Measurements from ENCODE around the gene DNM3. TPM values are rescaled to one million over a fixed set of nuclear protein-coding genes. Genes with fewer than 3 reads are reported as not detected.

DNM3 gene
- polyA plus RNA-seq, 1 donor (not counting 4 experiments of a cell fraction or from before 2014, with no cell fraction given) = 2.0 TPM

DNA sequence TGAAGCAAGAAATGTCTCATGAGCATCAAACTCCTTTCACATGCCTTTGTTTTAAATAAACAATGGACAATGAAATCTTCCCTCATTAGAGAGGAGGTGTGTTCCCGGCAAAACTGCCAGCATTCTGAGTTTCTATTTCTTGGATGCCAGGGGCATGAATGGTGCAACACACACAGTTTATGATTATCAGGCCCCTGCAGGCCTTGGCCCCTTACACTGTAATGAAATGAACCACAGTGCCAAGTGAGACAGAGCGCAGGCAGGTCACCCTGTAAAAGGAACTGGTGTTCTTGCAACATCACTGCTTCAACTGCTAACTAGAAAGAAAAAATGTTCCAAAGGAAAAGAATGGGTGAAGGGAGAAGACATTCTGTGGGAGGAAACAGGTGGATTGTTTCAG lies 606.3 kb downstream of the DNM3 start:
- H3K9ac ChIP-seq (ENCODE audit: control insufficient read depth, extremely low read depth, insufficient read depth, low read length) = no peak overlapping the region
- no peaks in the 10 kb centered on the region for H3K27me3 ChIP-seq (ENCODE audit: control insufficient read depth, extremely low read depth, insufficient read depth, low read length)
- no peak for DNase-seq (ENCODE audit: low read depth, low spot score)
- FAIRE-seq = no peak
- H2AFZ ChIP-seq (ENCODE audit: control insufficient read depth, low read length) = no peak overlapping the region
- dilution Hi-C loops (cut with MboI; ENCODE audit: extremely low pct_ligation_motif_present, low sequenced_read_pairs) = no loop called here
- H3K4me3 ChIP-seq (ENCODE audit: control insufficient read depth in 2 of 3, extremely low read depth in 1 of 3, insufficient read depth in 2 of 3, low read depth in 1 of 3, low read length in 3 of 3) = no peak overlapping the region
- no peaks in the 10 kb centered on the region for H3K9me3 ChIP-seq (ENCODE audit: control insufficient read depth, low read depth, low read length)
- no peak overlapping the region for H3K27ac ChIP-seq (ENCODE audit: control insufficient read depth, insufficient read depth, low read length)
- H3K4me2 ChIP-seq (ENCODE audit: control insufficient read depth, extremely low read depth, insufficient read depth, low read depth, low read length) = no peak overlapping the region
- peaks cover 31% of the 10 kb centered on the region for H3K4me1 ChIP-seq (ENCODE audit: control insufficient read depth, extremely low read depth, insufficient read depth, low read length)
- H3K9me1 ChIP-seq (ENCODE audit: control insufficient read depth, extremely low read depth, insufficient read depth, low read length) = no peaks in the 10 kb centered on the region
- no peaks in the 10 kb centered on the region for H4K20me1 ChIP-seq (ENCODE audit: control insufficient read depth, extremely low read depth, insufficient read depth, low read length)
- peaks cover 12% of the 10 kb centered on the region for H3K79me2 ChIP-seq (ENCODE audit: control insufficient read depth, insufficient read depth, low read length)
- TF ChIP-seq, protein P1, sequence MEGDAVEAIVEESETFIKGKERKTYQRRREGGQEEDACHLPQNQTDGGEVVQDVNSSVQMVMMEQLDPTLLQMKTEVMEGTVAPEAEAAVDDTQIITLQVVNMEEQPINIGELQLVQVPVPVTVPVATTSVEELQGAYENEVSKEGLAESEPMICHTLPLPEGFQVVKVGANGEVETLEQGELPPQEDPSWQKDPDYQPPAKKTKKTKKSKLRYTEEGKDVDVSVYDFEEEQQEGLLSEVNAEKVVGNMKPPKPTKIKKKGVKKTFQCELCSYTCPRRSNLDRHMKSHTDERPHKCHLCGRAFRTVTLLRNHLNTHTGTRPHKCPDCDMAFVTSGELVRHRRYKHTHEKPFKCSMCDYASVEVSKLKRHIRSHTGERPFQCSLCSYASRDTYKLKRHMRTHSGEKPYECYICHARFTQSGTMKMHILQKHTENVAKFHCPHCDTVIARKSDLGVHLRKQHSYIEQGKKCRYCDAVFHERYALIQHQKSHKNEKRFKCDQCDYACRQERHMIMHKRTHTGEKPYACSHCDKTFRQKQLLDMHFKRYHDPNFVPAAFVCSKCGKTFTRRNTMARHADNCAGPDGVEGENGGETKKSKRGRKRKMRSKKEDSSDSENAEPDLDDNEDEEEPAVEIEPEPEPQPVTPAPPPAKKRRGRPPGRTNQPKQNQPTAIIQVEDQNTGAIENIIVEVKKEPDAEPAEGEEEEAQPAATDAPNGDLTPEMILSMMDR (optimal IDR thresholded peaks at IDR 0.05 in 1 of 3, IDR thresholded peaks at IDR 0.05 in 1 of 3, conservative IDR thresholded peaks at IDR 0.05 in 1 of 3; ENCODE audit: extremely low read depth in 1 of 3, insufficient read depth in 2 of 3, low read length in 3 of 3) = no peak
- no peak for TF ChIP-seq EZH2 (IDR thresholded peaks at IDR 0.05; ENCODE audit: low read length)
- no peaks in the 10 kb centered on the region for H3K36me3 ChIP-seq (ENCODE audit: control insufficient read depth in 2 of 2, extremely low read depth in 1 of 2, insufficient read depth in 2 of 2, low read length in 2 of 2)

GRCh38 chr1:172448995-172449584 lies 607.8 kb downstream of the DNM3 start:
- DNase-seq (ENCODE audit: low read depth, low spot score) = no peak
- Histone ChIP-seq H2AFZ (ENCODE audit: control insufficient read depth, low read length) (peak overlapping the region; percentile 42), H3K4me2 (ENCODE audit: control insufficient read depth, extremely low read depth, insufficient read depth, low read depth, low read length) (peak overlapping the region; percentile 28), H3K79me2 (ENCODE audit: control insufficient read depth, insufficient read depth, low read length) (no peaks in the 10 kb centered on the region), H3K4me3 (ENCODE audit: control insufficient read depth in 2 of 3, extremely low read depth in 1 of 3, insufficient read depth in 2 of 3, low read depth in 1 of 3, low read length in 3 of 3) (no peak overlapping the region), H3K36me3 (ENCODE audit: control insufficient read depth in 2 of 2, extremely low read depth in 1 of 2, insufficient read depth in 2 of 2, low read length in 2 of 2) (no peaks in the 10 kb centered on the region), H3K9ac (ENCODE audit: control insufficient read depth, extremely low read depth, insufficient read depth, low read length) (no peak overlapping the region), H3K27me3 (ENCODE audit: control insufficient read depth, extremely low read depth, insufficient read depth, low read length) (no peaks in the 10 kb centered on the region), H4K20me1 (ENCODE audit: control insufficient read depth, extremely low read depth, insufficient read depth, low read length) (no peaks in the 10 kb centered on the region), H3K9me3 (ENCODE audit: control insufficient read depth, low read depth, low read length) (no peaks in the 10 kb centered on the region), H3K4me1 (ENCODE audit: control insufficient read depth, extremely low read depth, insufficient read depth, low read length) (peaks cover 31% of the 10 kb centered on the region), H3K9me1 (ENCODE audit: control insufficient read depth, extremely low read depth, insufficient read depth, low read length) (no peaks in the 10 kb centered on the region), H3K27ac (ENCODE audit: control insufficient read depth, insufficient read depth, low read length) (peak overlapping the region; percentile 35)
- FAIRE-seq = no peak
- TF ChIP-seq, protein P1 (optimal IDR thresholded peaks at IDR 0.05 in 1 of 3, IDR thresholded peaks at IDR 0.05 in 1 of 3, conservative IDR thresholded peaks at IDR 0.05 in 1 of 3; ENCODE audit: extremely low read depth in 1 of 3, insufficient read depth in 2 of 3, low read length in 3 of 3) = no peak
- no peak for TF ChIP-seq EZH2 (IDR thresholded peaks at IDR 0.05; ENCODE audit: low read length)
- dilution Hi-C loops (cut with MboI; ENCODE audit: extremely low pct_ligation_motif_present, low sequenced_read_pairs) = no loop called here
